ENCODE results near the gene TSPEAR. TPM values are rescaled to one million over a fixed set of nuclear protein-coding genes. Genes with fewer than 3 reads are reported as not detected.
A peak's percentile ranks its signal among the peaks of the same experiment; 100 is the strongest.

TSPEAR gene
- total RNA-seq, 1 donor from 2014 or later = not detected

DNA sequence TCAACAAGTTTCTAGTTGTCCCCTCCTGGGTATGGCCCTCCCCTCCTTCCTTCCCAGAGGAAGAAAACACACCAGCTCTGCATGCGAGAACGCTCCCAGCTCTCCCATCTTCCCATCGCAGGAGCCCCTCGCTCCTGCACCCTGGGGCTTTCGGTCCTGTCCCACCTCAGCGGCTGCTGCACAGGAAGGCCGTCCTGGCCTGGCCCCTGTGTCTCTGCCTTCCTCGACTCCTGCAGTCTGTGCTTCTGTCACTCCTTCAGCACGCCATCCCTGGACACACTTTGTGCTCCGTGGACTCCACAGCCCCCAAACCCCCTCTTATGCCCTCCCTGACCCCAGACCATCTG, 194.6 kb downstream of the TSPEAR start:
- TF ChIP-seq, protein P1, sequence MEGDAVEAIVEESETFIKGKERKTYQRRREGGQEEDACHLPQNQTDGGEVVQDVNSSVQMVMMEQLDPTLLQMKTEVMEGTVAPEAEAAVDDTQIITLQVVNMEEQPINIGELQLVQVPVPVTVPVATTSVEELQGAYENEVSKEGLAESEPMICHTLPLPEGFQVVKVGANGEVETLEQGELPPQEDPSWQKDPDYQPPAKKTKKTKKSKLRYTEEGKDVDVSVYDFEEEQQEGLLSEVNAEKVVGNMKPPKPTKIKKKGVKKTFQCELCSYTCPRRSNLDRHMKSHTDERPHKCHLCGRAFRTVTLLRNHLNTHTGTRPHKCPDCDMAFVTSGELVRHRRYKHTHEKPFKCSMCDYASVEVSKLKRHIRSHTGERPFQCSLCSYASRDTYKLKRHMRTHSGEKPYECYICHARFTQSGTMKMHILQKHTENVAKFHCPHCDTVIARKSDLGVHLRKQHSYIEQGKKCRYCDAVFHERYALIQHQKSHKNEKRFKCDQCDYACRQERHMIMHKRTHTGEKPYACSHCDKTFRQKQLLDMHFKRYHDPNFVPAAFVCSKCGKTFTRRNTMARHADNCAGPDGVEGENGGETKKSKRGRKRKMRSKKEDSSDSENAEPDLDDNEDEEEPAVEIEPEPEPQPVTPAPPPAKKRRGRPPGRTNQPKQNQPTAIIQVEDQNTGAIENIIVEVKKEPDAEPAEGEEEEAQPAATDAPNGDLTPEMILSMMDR (IDR thresholded peaks at IDR 0.05; ENCODE audit: partially characterized antibody, unreplicated experiment) = no peak
- Mint-ChIP-seq H3K27ac (ENCODE audit: unreplicated experiment) (no peak overlapping the region), H3K9me3 (ENCODE audit: unreplicated experiment) (peaks cover 15% of the 10 kb centered on the region), H3K4me1 (ENCODE audit: low read depth, unreplicated experiment) (no peaks in the 10 kb centered on the region), H3K36me3 (ENCODE audit: unreplicated experiment) (peaks cover 4% of the 10 kb centered on the region), H3K4me3 (ENCODE audit: unreplicated experiment) (no peak overlapping the region), H3K27me3 (ENCODE audit: unreplicated experiment) (peaks cover 4% of the 10 kb centered on the region)
- peak; percentile 9 for DNase-seq

DNA sequence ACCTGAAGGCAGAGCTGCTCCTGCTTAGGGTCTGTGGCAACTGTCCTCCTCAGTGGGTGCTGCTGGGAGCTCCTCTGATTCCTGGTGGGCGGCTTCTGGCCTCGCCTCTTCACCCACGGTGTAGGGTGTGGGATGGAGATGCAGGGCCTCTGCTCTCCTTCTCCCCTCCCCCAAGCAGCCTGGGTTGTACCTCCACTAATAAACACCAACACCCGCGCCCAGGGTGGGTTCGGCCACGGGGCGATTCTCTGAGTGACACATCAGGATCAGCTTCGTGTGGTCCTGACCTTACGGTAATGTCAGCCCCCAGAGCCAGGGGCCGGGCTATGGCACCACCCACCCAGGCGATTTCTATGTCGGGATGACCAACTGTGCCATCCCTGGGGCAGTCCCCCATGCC, 195.0 kb downstream of the TSPEAR start:
- TF ChIP-seq, protein P1 (IDR thresholded peaks at IDR 0.05; ENCODE audit: partially characterized antibody, unreplicated experiment) = no peak
- DNase-seq = peak; percentile 8
- Mint-ChIP-seq H3K4me1 (ENCODE audit: low read depth, unreplicated experiment) (no peaks in the 10 kb centered on the region), H3K36me3 (ENCODE audit: unreplicated experiment) (peaks cover 4% of the 10 kb centered on the region), H3K4me3 (ENCODE audit: unreplicated experiment) (no peak overlapping the region), H3K9me3 (ENCODE audit: unreplicated experiment) (peaks cover 15% of the 10 kb centered on the region), H3K27me3 (ENCODE audit: unreplicated experiment) (peaks cover 4% of the 10 kb centered on the region), H3K27ac (ENCODE audit: unreplicated experiment) (no peak overlapping the region)

DNA sequence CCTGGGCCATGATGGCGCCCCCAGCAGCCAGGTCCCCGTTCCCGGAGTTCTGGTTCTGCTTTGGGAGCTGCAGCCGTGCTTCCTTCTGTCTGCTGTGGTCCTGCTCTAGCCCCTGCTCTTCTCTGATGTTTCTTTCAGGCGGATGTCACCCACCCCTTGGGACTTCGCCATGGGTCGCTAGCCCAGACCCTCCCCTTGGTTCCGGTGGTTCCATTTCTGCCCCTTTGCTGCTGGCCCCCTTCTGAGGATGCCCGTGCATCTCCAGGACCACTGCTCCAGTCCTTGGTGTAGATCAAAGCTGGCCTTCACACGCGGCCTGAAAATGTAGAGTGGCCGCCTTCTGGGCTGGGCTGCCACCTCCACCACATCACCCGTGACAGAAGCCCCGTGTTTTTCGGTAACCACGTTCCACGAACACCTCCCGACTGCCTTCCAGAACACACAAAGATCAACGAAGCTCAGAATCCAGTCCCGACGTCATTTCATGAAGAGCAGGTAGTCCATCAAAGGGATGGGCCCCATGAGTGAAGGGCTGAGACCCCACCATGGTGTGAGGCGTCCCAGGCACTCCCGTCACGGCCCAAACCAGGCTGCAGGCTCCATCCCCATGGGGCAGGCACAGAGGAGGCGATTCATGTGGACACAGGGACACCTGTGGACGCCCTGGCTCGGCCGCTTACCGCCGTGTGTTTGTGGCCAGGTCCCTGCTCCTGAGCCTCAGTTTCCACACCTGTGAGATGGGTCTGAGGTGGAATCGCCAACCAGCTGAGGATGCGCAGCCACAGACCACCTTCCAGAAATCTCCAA, 195.8 kb downstream of the TSPEAR start:
- Mint-ChIP-seq H3K4me3 (ENCODE audit: unreplicated experiment) (no peak overlapping the region), H3K9me3 (ENCODE audit: unreplicated experiment) (peaks cover 15% of the 10 kb centered on the region), H3K27ac (ENCODE audit: unreplicated experiment) (no peak overlapping the region), H3K36me3 (ENCODE audit: unreplicated experiment) (peaks cover 4% of the 10 kb centered on the region), H3K4me1 (ENCODE audit: low read depth, unreplicated experiment) (no peaks in the 10 kb centered on the region), H3K27me3 (ENCODE audit: unreplicated experiment) (peaks cover 3% of the 10 kb centered on the region)
- peak; percentile 6 for DNase-seq
- TF ChIP-seq, protein P1 (IDR thresholded peaks at IDR 0.05; ENCODE audit: partially characterized antibody, unreplicated experiment) = no peak

DNA sequence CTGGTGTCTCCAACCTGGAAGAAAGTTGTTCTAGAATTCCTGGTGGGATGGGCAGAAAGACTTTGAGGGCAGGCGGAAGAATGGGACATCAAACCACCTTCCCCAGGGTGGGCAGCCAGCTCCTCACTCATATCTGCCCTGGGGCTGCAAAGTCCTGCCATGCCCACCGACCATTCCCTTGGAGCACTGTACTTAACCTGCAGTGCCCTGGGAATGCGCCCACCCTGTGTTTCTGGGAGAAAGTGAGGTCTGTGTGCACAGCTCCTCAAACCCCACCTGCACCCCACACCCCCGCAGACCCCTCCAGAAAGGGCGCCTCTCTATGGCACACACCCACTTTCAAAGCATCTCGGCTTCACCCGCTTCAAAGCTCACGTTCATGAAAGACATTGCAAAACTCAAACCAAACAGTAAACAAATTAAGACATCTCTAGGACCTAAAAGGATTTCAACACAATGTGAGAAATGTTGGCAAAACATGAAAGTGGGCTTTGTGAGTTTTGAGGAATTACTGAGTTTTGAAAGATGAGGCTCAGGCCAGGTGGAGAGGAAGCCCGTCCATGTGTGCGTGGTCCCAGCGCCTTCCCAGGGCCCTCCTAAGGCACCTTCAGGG, 196.5 kb downstream of the TSPEAR start:
- TF ChIP-seq, protein P1 (IDR thresholded peaks at IDR 0.05; ENCODE audit: partially characterized antibody, unreplicated experiment) = no peak

DNA sequence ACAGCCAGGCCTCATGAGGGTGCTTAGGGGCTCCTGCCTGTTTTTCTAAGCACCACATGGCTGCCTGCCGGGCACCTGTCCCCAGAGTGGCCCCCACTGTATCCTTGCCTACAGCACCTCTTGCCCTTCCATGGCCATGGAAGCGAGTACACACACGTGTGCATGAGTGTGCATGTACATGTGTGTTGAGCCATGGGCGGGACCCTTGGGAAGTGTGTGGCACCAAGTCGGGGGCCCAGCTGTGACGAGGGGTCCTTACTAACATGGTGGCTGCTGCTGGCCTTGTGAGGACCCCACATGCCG, 197.2 kb downstream of the TSPEAR start:
- peaks cover 4% of the 10 kb centered on the region for H3K27me3 Mint-ChIP-seq (ENCODE audit: unreplicated experiment)
- H3K36me3 Mint-ChIP-seq (ENCODE audit: unreplicated experiment) = peaks cover 4% of the 10 kb centered on the region

More for the DNA sequence above, 196.5 kb downstream of the TSPEAR start:
- peak; percentile 11 for DNase-seq
- Mint-ChIP-seq H3K4me3 (ENCODE audit: unreplicated experiment) (no peak overlapping the region), H3K9me3 (ENCODE audit: unreplicated experiment) (peaks cover 15% of the 10 kb centered on the region), H3K4me1 (ENCODE audit: low read depth, unreplicated experiment) (no peaks in the 10 kb centered on the region), H3K36me3 (ENCODE audit: unreplicated experiment) (peaks cover 4% of the 10 kb centered on the region), H3K27me3 (ENCODE audit: unreplicated experiment) (peaks cover 2% of the 10 kb centered on the region), H3K27ac (ENCODE audit: unreplicated experiment) (no peak overlapping the region)

More for the DNA sequence above, 197.2 kb downstream of the TSPEAR start:
- DNase-seq = no peak
- TF ChIP-seq, protein P1 (IDR thresholded peaks at IDR 0.05; ENCODE audit: partially characterized antibody, unreplicated experiment) = no peak
- peaks cover 13% of the 10 kb centered on the region for H3K9me3 Mint-ChIP-seq (ENCODE audit: unreplicated experiment)
- H3K4me1 Mint-ChIP-seq (ENCODE audit: low read depth, unreplicated experiment) = no peaks in the 10 kb centered on the region
- H3K4me3 Mint-ChIP-seq (ENCODE audit: unreplicated experiment) = no peak overlapping the region
- no peak overlapping the region for H3K27ac Mint-ChIP-seq (ENCODE audit: unreplicated experiment)
